Superior temporal gyrus (tissue), 1 donor: Measurements from ENCODE around the gene PGM2L1.
A peak's percentile ranks its signal among the peaks of the same experiment; 100 is the strongest.
"Not testable (repeated sequence)": the region's sequence is repeated elsewhere in the genome, so short reads cannot be mapped to it uniquely, and the experiment has no call there.

Source experiments
- DNase-seq: peaks from one replicate; pipeline ENCODE4 v3.0.0-alpha.2; 2016; ENCODE audit errors: extremely low spot score

PGM2L1 gene

GRCh38 chr11:74400606-74401005, 2.4 kb upstream of the PGM2L1 start:
- DNase-seq, result no peak

- no peak for DNase-seq
These were observed 561 bp downstream of the PGM2L1 start for GRCh38 chr11:74397501-74398243.

- DNase-seq, result no peak
These were observed 6.0 kb downstream of the PGM2L1 start for GRCh38 chr11:74392256-74392655.

- no peak for DNase-seq
These were observed 7.0 kb downstream of the PGM2L1 start for GRCh38 chr11:74391193-74391592.

GRCh38 chr11:74390697-74391096, 7.5 kb downstream of the PGM2L1 start:
- no peak for DNase-seq

- peak; percentile 82 for DNase-seq
These were observed 9.4 kb downstream of the PGM2L1 start for GRCh38 chr11:74388678-74389327.

- no peak for DNase-seq
These were observed 13.6 kb downstream of the PGM2L1 start for GRCh38 chr11:74384641-74385040.

GRCh38 chr11:74380746-74381439, 17.3 kb downstream of the PGM2L1 start:
- DNase-seq, result no peak

GRCh38 chr11:74377689-74378088, 20.5 kb downstream of the PGM2L1 start:
- DNase-seq, result no peak

- no peak for DNase-seq
These were observed 24.9 kb downstream of the PGM2L1 start for GRCh38 chr11:74373382-74373781.

GRCh38 chr11:74371269-74372052, 26.8 kb downstream of the PGM2L1 start:
- DNase-seq, result no peak

GRCh38 chr11:74370123-74370522, 28.1 kb downstream of the PGM2L1 start:
- no peak for DNase-seq

GRCh38 chr11:74367881-74368280, 30.4 kb downstream of the PGM2L1 start:
- DNase-seq, result no peak

- no peak for DNase-seq
These were observed 31.7 kb downstream of the PGM2L1 start for GRCh38 chr11:74366576-74366975.

GRCh38 chr11:74365805-74366204, 32.4 kb downstream of the PGM2L1 start:
- DNase-seq, result not testable (repeated sequence)

GRCh38 chr11:74357449-74357848, 40.8 kb downstream of the PGM2L1 start:
- DNase-seq, result no peak

- no peak for DNase-seq
These were observed 42.6 kb downstream of the PGM2L1 start for GRCh38 chr11:74355626-74356025.

GRCh38 chr11:74354036-74354435, 44.2 kb downstream of the PGM2L1 start:
- DNase-seq, result no peak

- no peak for DNase-seq
These were observed 50.9 kb downstream of the PGM2L1 start for GRCh38 chr11:74347381-74347780.

GRCh38 chr11:74345420-74345819, 52.8 kb downstream of the PGM2L1 start:
- no peak for DNase-seq

GRCh38 chr11:74341921-74342320, 56.3 kb downstream of the PGM2L1 start:
- DNase-seq, result no peak

GRCh38 chr11:74339619-74340018, 58.6 kb downstream of the PGM2L1 start:
- no peak for DNase-seq
